ENCODE results near the gene OR10A3.

Gene OR10A3

GRCh38 chr11:7892059-7892699 is 49.3 kb downstream of the OR10A3 start:
- DNase-seq (ENCODE audit: low read depth) = no peak

DNA sequence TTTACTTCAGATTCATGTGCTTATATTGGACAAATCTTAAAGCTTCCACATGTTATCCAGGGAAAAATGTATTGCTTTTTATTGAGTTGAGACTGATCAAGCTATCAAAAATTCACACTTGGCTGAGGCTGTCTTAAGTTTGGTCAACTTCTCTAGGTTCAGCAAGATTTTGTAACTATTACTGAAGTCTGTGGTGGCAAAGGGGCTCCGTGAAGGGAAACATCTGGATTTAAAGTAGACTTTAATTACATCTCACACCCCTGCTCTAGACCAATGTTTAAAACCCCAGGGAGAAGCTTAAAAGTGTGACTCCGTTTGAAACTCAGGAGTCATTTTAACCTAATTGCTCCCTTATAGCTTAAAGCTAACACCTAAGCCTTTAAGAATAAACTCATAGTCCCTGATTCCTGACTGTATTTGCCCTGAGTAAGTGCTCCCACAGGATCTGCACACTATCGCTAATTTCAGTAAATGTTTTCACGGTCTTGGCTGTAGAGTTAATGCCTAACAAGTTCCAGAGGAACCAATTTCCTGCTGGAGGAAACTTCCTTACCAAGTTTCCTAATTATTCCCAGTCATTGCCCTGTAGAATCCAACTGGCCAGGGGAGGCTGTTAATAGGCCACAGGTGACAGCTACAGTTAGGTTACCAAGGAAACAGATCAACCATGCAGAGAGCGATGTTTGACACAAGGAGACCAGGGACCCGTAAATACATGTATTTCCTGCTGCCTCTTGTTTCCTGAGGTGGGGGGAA is 50.9 kb downstream of the OR10A3 start:
- no peak for DNase-seq (ENCODE audit: low read depth)

DNA sequence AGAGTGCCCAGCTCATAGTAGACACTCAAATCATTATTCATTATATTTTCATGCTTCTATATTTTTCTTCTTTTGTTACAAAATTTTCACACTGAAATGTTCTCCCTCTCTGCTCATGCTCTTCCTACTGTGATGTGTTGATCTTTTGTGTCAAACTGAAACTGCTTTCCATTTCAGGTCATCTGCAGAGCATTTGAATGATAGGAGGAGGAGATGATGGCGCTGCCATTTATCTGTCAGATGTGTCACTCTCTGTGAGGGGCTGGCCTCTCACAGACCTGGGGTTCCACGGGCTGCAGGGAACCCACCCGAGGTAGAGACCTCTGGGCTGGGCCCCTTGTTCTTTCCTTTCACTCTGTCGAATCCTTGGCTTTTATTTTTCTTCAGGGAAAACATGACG is 51.5 kb downstream of the OR10A3 start:
- no peak for DNase-seq (ENCODE audit: low read depth)

All from stimulated activated CD8-positive, alpha-beta memory T cell treated with anti-CD3 and anti-CD28 coated beads, Interleukin-12 subunit alpha, Interleukin-12 subunit beta, amount 100 ng/mL, for 1 hour (primary cell).